T1000 (cell line): ENCODE results near the gene OPCML.

ENCODE experiments used
- DNase-seq: peaks from one replicate; lab custom pipeline; 2025; ENCODE audit warnings: mixed read lengths; lab: John Stamatoyannopoulos, UW

The OPCML gene

DNA sequence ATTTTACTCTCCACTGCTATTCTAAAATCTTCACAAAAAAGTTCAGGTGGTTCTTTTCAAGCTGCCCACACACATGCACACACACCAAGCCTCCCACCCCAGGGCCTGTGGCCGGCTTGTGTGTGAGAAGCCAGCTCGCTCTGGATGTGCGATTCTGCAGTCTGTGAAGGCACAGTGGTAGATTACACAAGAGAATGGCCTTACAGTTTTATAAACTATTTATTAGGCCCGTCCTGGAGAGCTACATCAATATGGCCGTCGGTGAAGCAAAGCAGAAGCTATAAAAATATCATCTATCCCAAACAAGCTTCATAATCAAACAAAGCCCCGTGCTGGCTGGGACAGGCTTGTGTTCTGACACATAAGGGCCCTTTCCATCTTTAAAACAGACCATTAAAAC, 240.5 kb downstream of the OPCML start:
- DNase-seq: no peak

DNA sequence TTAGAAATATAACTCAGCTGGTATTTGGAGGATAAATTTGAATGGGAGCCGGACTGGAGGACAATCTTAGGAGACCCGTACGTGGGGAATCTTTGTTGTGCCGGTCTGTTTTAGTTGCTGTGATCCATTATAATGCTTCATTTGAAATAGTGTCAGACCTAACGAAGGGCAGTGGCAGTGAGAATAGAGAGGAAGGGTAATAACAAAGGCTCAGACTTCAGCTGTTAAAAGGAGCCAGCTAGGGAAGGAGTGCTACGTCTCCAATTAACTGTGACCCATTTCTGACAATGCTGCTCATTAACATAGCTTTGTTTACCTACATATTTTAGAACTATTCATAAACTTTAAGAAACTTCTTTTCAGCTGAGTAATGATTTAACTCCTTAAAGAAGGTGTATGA, 246.9 kb downstream of the OPCML start:
- no peak for DNase-seq

DNA sequence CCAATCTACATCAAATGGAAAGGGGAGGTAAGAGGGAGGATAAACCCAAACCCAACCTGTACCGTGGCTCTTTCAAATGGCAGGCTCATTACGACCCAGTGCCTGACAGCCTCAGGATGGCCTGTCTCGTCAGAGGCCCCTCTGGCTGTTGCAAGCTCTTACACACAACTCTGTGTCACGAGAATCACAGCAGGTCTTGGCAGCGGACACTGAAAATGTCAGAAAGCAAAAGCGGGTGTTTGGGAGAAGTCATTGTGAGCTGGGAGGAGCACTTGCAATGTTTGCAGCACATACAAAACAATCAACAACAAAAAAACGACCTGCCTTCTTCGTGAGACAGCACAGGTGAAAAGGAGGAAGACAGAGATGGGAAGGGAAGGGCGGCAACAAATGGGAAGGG, 248.1 kb downstream of the OPCML start:
- DNase-seq: no peak

DNA sequence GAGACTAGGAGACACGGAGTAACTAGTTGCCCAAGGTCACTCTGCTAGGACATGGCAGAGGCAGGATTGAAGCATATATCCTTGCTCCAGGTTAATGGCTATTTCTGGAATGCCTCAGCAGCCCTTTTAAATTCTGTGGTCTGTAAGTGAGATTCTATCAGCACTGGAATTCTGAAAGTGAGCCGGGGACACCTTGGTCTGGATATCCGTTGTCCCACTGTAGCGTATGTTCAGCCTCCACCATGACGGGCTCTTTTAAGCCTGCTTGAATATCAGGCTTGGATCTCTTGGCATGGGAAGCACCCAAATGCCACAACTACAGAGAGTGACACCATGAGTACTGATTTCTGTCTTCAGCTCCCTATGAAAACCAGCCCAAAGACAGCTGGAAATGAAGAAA, 254.4 kb downstream of the OPCML start:
- no peak for DNase-seq

DNA sequence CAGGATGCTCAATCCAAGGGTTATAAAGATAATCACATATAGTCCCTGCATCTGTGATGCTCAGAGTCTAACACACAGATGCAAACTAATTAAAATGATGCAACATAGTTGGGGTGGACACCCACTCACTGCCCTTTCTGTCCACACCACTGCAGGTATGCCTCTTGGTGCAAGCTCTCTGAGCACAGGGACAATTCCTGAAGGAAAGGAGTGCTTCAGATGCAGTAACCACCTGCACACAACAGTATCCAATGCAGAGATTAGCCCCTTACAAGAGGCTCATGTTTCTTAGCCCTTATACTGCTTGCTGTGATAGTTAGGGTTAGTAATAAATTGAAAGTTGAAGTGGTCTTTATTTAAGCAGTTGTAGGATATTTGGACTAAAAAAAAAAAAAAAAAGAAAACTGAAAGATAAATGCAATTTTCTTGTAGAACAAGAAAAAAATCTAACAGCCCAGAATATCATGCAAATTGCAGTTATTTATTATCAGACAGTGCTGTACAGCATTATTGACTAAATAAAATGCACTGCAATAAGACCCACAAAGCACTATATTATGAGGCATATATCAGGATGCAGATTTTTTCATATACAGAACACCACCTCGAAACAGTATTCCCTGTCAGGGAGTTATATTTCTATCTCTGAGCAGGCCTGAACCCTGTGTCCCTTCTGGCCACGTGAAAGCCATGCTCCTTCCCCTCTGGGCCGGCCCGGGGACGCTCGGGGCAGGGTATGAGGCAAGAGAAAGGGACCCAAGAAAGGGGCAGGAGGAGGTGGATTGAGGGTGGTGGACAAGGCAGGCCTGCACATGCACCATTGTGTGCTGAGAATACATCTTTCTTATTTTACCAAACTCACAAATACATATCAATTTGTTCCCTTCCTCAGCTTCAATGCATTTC, 260.2 kb downstream of the OPCML start:
- DNase-seq: no peak

DNA sequence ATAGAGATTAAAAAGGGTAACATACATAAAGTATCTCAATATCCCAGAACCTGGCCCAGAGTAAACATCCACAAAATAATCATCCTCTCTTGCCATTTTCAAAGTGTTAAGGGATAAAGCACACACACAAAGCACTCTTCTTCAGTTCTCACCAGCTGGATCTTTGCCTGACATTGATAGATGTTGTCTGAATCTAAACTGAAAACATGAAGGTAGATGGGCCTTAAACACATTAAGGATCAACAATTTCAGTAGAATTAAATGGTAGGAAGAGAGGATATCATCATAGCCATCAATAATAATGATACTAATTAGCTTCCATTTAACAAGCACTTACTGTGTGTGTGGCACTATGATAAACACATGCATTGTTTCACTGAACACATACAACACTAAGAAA, 261.1 kb downstream of the OPCML start:
- DNase-seq: no peak

DNA sequence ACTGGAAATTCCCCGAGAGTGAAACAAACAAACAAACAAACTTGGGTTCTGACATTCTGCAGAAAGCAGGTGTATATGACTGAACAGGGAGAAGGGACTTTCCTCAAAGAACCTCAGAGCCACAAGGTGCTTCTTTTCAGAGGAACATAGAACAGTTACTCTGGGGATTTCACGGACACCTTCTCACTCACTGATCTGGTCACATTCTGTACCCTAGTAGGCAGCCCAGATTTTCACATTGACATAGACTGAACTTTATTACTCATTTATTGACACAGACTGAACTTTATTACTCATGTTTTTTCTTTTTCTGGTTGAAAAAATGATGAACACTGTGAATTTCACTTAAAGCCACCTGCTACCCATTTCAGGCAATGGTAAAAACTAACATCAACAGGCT, 263.0 kb downstream of the OPCML start:
- no peak for DNase-seq

DNA sequence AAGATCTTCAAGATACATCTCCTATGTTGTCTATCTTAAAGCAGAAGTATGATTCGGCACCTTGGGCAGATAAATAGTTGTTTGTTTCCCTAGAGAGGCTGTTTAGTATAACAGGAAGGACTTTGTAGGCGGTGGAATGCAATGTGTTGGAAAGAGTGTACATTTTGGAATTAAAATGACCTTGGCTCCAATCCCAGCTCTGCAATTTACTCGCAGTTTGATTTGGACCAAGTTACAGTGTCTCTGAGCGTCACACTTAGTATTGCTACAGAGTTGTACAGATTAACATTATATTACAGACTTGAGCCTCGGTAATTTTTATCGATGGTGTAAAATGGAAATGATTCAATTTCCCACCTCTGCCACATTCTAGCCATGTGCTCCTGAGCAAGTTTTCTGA, 265.3 kb downstream of the OPCML start:
- DNase-seq: no peak

DNA sequence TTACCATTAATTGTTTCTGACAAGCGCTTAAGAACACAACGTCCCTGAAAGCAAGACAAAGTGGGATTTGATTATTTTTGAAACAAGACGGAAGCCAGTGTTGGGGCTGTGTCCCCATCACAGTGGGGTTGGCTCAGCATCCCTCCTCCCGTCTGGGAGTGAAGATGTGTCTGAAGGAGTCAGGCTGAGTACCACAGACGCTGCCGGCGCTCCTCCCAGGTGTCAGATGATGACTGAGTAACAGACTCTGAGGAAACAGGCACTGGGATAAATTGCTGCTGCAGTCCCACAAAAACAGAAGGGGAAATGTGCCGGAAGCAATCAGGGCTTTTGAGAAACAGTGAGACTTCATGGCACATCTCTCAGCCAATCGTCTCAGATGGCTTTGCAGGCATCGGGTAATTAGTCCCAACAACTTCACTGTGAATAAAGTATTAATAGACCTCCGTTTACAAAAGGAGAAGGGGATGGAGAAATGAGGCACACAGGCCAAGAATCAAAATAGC, 266.7 kb downstream of the OPCML start:
- no peak for DNase-seq

DNA sequence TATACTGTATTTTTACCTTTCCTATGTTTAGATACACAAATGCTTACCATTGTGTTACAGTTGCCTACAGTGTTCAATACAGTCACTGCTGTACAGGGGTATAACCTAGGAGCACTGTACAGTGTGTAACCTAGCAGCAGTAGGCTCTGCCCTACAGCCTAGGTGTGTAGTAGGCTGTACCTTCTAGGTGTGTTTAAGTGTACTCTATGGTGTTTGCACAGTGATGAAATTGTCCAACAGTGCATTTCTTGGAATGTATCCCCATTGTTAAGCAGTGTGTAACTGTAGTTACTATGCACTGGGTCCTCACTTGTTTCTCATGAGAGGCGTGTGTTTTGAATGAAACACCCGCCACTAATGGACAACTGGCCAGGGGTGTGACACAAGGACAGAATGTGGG, 269.0 kb downstream of the OPCML start:
- DNase-seq: no peak

DNA sequence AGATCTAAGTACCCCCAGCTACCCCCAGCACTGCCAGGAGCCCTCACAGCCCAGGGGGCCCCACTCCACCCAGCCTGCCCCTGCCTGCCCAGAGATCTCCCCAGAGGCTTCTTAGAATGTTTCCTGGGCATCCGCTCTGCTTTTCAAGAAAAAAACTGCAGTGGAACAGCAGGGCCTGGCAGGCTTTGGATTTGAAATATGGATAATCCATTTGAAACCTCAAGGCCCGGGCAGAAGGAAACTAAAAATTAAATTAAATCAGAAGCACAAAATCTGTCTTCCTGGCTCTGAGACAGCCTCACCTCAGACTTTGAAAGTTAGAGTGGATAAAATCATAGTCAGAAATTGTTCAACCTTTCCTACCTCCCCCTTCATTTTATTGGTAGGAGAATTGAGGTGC, 273.6 kb downstream of the OPCML start:
- DNase-seq: no peak

DNA sequence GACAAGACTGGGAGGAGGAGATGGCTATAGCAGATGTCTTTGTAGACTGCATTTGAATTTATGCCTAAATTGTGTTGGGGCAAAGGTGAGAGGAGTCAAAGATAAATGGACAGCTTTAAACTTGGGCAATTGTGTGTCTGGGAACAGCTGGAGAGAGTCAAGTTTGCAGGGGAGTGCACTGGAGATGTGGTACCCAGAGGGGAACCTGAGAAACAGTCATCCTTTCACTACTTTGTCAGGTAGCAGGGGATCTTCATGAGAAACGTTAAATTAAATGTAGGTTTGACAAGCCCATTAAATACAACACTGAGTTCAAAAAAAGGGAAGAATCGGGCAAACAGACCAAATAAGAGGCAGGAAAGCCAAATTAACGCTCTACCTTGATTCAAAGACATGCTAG, 277.7 kb downstream of the OPCML start:
- no peak for DNase-seq

DNA sequence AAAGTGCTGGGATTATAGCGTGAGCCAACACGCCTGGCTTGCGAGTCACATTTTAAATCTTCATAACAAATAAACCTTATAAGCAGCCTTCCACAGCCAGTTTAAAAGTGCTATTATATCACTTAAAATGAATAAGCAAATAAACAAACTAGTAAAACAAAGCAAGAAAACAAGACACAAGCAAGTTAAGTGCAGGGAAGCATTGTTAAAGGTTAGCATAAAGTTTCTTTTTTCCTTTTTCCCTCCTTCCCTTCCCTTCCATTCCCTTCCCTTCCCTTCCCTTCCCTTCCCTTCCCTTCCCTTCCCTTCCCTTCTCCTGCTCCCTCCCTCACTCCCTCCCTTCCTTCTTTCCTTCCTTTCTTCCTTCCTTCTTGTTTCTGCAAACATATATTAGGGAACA, 278.7 kb downstream of the OPCML start:
- DNase-seq: no peak

DNA sequence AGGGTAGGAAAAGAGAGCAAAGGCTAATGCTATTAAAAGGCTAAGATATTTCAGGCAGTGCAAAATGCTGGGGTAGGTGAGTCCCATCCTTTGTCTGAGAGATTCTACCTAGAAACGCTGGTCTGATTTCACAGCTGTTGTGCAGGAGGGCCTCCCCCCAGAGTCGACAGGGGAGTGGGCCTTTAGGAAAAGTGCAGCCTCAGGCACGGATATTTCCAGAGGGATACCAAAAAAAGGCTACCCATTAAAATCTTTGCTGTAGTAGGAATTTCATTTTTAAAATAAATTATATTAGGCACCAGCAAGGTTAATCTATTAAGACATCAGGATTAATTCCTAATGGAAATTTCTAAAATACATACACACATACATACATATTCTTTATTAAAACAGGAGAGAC, 280.5 kb downstream of the OPCML start:
- no peak for DNase-seq

DNA sequence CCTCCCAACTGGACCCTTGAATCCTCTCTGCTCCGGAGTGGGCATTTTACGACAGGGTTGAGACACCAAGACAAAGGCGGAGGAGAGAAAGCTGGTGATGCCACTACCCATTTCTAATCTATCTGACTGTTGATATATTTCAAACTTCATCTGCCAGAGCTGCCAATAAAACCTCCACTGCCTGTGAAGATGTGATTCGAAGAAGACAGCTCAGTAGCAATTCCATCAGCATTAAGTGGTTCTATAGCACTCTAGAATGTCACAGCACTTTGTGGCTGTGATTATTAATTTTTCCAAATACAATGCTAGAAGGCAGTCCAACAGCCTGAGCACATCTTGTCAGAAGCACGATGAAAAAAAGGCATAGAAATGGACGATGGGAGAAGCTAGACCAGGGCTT, 282.8 kb downstream of the OPCML start:
- no peak for DNase-seq

DNA sequence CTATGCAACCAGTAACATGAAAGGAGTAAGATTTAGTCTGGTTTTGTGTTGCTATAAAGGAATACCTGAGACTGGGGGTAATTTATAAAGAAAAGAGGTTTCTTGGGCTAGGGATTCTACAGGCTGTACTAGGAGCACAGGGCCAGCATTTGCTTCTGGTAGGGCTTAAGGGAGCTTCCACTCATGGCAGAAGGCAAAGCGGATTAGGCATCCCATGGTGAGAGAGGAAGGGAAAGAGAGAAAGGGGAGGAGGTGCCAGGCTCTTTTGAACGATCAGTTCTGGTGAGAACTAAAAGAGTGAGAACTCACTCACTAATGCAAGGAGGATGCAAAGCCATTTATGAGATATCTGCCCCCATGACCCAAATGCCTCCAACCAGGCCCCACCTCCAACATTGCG, 283.2 kb downstream of the OPCML start:
- DNase-seq: no peak

DNA sequence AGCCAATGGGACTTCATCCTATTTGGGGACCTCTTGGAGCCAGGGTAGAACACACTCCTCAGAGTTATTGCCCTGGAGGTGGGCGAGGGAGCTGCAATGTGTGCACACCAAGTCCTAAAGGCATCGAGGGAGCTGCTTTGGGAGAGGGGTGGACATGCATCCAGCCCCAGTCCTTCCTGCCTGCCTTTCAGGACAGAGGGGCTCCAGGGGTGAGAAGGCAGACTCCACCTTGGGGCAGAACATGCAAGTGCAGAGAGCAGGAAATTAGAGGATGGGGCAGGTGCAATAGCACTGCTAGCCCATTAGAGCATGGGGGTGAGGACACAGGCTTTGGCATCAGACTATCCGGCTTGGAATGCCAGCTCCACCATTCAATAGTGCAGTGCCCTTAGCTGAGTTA, 288.5 kb downstream of the OPCML start:
- no peak for DNase-seq

DNA sequence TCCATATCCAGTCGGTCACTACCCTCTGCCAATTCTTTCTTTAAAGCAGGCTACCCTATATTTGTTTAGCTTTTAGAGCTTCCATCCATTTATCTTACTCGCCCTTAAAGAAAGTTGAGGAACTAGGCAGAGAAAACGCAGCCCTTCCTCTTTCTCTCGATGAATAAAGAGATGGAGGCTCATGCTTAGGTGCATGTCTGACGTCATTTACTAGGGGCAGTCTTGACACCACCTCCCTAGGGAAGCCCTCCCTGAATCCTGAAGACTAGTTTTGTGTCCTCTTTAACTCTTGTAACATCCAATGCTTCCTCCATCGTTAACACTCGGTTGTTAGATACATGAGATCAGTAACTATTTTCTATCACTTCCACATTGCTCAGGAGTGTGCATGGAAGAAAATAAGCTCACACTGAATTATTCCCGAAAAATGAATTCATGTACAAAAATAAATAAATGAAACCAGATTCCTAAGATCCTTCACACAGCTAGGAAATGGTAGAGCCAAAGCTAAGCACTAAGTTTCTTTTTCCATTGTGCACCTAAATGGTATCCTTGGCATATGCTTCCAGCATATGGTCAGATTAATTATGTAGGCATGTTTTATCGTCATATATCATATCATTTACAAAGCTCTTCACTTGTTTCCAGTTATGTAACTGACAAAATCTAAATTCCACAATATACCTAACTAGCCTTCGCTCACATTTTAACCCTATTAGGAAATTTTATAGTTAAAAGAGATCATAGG, 291.2 kb downstream of the OPCML start:
- no peak for DNase-seq

DNA sequence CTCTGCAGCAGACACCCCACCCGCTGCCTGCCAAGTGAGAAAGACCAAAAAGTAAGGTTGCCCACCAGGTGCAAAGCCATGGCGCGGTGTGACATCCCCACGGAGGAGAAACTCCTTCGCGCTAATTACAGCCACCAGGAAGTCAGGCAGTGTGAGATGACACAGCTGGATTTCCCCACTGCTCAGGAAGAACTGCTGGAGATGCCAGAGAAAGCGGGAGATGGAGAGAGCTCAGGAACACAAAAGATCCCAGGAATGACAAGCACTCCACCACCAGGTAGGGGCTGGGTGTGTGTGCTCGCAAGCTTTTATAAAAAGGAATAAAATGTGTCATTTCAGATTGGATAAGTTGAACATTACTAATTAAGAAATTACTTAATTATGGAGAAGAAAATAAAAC, 292.7 kb downstream of the OPCML start:
- DNase-seq: no peak

DNA sequence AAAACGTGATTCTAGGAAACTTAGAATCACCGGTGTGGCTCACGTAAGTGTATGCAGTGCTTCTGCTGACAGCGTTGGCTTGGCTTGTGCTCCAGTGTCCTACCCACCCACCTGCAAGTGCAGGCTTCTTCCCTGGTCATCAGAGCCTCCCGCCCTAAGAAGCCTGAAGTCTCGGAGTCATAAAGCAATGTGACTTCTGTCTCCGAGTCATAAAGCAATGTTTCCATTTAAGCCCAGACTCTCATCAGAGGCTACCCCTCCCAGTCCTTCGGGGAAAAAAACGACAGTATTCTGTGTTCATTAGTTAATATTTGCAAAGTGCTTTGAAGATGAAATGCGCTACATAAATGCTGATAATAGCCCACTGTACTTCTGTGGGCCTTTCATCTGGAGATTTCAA, 293.8 kb downstream of the OPCML start:
- DNase-seq: no peak

DNA sequence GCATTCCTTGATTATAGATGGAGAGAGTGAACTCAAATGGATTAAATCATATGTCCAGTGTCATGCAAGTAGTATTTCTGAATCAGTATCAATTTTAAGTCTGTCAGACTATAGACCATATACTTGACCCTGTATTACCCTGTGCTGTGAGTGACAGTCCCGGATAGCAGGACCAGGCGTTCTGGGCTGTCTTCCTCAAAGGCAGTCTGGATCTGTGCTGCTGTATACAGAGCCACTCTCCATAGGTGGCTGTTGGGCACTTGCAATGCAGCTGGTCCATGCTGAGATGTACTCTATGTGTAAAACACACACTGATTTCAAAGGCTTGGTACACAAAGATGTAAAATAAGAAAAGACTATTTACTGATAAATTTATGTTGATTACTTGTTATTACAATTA, 294.3 kb downstream of the OPCML start:
- no peak for DNase-seq

DNA sequence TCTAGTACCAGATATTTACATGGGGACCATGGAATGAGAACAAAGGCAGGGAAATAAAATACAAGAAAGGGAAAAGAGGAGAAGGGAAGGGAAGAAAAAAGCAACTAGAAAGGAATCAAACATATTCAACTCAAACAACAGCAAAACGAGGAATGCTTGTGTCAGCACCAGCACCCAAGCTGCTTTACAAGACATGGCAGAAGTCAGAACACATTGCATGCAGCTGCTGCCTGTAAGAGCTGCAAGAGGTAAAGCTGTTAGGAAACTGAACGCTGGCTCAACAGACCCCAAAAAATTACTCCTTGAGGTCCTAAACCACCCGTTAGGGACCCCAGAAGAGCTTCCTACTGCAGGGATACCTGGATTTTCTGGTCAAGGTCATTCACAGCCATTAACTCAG, 296.9 kb downstream of the OPCML start:
- DNase-seq: no peak

DNA sequence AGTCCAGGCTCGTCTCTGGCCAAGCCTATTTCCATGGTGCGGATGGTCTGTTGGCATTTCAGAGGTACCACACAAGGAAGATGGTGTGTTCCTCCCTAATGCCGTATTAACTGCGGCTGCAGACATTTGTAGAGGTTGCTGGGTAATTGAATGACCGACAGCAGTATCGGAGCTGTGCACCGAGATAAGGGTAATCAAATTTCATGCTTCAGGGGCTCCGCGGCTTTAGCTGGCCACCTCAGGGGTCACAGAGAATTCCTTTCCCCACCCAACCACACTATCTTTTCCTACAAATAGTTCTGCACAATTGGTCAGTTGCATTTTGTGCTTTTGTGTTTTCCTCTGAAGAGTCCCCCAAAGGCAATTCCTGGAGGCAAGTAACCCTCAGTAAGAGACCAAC, 297.4 kb downstream of the OPCML start:
- no peak for DNase-seq
